GM19023 (cell line): ENCODE measurements around the gene SH2D3A.
"Not testable (repeated sequence)": the region's sequence is repeated elsewhere in the genome, so short reads cannot be mapped to it uniquely, and the experiment has no call there.

Experiments used
- ATAC-seq: cut with Tn5 transposase; IDR thresholded peaks from one replicate; pipeline ENCODE4 v1.9.1; 2021; ENCODE audit warnings: mild to moderate bottlenecking, moderate library complexity; ENCODE audit not compliant: unreplicated experiment

The SH2D3A gene

DNA sequence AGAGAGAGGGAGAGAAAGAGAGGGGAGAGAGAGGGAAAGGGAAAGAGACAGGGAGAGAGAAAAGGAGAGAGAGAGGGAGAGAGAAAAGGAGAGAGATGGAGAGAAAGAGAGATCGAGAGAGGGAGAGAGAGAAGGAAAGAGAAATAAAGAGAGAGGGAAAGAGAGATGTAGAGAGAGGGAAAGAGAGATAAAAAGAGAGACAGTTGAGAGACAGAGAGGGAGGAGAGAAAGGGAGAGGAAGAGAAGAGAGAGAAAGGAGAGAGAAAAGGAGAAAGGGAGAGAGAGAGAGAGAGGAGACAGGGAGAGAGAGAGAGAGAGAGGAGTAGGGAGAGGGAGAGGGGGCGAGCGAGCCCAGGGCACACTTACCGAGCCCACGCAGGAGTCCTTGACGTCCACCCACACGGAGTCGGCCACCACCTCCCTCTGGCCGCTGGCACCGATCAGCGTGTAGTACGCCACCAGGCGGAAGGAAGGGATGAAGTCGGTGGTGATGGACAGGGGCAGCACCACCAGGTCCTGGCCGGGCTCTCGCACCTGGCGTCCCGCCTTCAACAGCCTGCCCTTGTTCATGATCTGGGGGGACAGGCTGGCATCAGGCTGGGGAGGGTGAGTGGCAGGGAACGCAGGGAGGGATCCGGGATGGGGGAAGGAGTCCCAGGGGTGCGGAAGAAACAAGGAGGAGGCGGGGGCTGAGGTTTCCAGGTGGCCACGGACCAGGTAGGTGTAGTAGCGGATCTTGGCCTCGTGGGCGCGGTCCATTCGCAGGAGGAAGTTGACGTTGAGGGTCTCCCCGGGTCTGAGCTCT is 56.8 kb downstream of the SH2D3A start:
- no peak for ATAC-seq

DNA sequence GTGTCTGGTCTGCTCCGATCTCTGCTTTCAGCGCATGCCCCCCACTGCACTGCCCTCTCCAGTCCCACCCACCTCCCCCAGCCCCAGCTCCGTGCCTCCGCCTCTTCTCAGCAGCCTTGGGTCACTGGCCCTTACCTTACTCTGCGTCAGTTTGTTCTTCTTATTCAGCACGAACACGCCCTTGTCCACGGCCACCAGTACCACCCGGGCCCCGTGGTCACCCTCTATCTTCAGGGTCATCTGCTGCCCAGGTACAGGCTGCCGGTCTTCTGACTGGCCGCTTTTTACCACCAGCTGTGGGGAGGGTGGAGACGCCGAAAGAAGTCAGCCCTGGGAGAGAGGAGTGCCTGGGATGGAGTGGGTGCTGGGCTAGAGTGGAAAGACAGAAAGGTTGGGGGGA is 57.7 kb downstream of the SH2D3A start:
- ATAC-seq, result no peak

DNA sequence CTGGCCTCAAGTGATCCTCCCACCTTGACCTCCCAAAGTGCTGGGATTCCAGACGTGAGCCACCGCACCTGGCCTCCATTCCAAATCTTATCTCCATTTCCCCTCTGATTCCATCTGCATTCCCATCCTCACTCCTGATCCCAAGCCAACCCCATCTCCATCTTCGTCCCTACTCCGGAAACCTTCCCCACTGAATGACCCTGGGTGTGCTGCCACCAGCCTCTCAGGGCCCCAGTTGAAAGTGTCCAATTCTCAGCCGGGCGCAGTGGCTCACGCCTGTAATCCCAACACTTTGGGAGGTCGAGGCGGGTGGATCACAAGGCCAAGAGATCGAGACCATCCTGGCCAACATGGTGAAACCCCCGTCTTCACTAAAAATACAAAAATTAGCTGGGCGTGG is 58.3 kb downstream of the SH2D3A start:
- ATAC-seq, result not testable (repeated sequence)

DNA sequence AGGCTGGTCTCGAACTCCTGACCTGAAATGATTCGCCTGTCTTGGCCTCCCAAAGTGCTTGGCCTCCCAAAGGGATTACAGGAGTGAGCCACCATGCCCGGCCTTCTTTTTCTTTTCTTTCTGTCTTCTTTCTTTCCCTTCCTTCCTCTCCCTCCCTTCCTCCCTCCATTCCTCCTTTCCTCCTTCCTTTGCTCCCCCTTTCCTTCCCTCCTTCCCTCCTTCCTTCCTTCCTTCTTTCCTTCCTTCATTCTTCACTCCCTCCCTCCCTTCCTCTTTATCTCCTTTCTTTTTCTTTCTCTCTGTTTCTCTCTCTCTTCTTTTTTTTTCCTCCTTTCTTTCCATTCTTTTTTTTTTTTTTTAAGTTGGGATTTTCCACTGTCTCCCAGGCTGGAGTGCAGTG is 58.9 kb downstream of the SH2D3A start:
- ATAC-seq, result no peak

DNA sequence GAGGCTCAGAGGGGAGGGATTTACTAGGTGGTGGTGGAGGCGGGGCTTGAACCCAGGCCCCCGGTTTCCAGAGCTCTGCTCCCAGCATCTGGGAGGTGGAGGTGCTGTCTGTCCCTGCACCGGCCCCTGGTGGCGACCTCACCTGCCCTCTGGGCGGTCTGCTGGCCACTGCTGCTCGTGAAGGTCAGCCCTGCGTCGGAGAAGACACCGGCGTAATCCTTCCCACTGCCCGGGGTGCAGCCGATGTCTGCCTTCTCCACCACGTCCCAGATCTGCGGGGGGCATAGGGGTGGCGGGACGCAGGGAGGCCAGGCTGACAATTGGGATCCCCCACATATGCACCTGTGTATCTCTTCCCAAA is 59.6 kb downstream of the SH2D3A start:
- no peak for ATAC-seq

DNA sequence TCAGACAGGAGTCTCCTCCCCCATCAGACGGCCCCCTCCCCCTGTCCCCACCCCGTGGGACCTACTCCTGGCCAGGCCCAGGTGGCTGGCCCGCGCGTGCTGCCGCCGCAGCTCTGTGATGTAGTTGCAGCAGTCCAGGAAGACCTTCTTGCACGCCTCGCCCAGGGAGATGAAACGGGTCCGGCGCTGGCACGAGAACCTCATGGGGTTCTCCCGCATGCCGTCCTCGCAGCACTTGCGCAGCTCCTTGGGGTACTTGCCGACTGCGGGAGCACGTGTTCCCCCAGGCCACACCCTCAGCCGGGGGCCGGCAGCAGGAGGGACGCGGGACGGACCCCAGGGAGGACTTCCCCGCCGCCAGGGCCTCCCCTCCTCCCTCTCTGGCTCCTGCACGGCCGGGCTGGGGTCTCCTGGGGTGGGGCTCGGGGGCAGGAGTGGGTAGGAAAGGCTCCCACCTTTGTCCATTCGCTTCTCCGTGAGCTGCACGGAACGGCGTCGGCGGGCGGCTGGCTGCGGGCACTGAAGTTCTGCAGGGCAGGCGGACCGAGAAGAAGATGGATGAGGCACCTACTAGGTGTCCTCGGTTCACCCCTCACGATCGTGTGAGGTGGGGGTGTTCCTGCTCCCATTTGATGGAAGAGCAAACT is 60.1 kb downstream of the SH2D3A start:
- no peak for ATAC-seq

DNA sequence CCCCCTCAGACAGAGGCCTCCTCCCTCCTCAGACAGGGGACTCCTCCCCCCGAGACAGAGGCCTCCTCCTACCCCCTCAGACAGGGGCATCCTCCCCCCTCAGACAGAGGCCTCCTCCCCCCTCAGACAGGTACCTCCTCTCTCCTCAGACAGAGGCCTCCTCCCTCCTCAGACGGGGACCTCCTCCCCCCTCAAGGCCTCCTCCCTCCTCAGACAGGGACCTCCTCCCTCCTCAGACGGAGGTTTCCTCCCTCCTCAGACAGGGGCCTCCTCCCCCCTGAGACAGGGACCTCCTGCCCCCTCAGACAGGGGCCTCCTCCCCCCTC is 60.6 kb downstream of the SH2D3A start:
- no peak for ATAC-seq

DNA sequence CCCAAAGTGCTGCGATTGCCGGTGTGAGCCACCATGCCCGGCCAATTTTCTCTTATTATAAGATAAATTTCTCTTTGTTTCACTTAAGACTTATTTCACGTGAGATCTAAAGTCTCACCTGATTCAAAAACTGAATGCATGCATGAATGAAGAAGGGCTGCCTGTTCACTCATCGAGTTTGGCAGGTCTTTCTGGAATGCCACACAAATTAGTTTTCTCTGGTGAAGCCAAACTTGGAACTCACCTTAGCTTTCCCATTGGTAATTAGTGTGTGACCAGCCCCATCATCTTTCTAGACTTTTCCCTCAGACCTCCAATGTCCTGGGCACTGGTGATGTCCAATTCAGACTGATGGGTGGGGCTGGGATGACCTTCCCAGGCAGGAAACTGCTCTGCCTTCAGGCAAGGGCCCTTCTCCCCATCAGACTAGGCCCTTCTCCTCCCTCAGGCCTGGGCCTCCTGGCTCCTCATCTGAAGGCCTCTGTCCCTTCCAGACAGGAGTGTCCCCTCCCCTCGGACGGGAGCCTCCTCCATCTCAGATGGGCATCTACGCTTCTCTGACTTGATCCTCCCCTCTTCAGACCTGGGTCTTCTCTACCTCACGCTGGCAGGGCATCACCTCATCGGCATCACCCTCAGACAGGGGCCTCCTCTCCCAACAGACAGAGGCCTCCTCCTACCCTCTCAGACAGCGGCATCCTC is 61.2 kb downstream of the SH2D3A start:
- no peak for ATAC-seq
